NT2/D1 (cell line): ENCODE results near the gene INSYN2A.

Experiments used
- DNase-seq: peaks from one replicate; pipeline ENCODE4 v3.0.0-alpha.2; 2011; ENCODE audit warnings: low read depth, low spot score
- H3K27me3 ChIP-seq: 2 replicates; pipeline ENCODE4 v1.6.0; 2011; ENCODE audit warnings: mild to moderate bottlenecking; ENCODE audit not compliant: insufficient read length, insufficient read depth
- H3K36me3 ChIP-seq: 2 replicates; pipeline ENCODE4 v1.6.1; 2011; ENCODE audit warnings: mild to moderate bottlenecking, low read length, mixed read lengths; ENCODE audit not compliant: insufficient read depth, insufficient read length
- H3K4me1 ChIP-seq: 2 replicates; pipeline ENCODE4 v1.5.1; 2011; ENCODE audit not compliant: insufficient read depth, insufficient read length
- H3K4me3 ChIP-seq: 2 replicates; pipeline ENCODE4 v1.5.1; 2011; ENCODE audit warnings: low read depth; ENCODE audit not compliant: insufficient read length
- H3K9ac ChIP-seq: 2 replicates; pipeline ENCODE4 v1.6.0; 2011; ENCODE audit warnings: low read depth; ENCODE audit not compliant: insufficient read length
- H3K9me3 ChIP-seq: 2 replicates; pipeline ENCODE4 v1.5.1; 2011; ENCODE audit warnings: mild to moderate bottlenecking, low read length; ENCODE audit not compliant: insufficient read depth
- SUZ12 ChIP-seq: IDR thresholded peaks from 2 replicates; pipeline ENCODE4 v1.6.1; 2011; ENCODE audit not compliant: insufficient read length, insufficient read depth; ENCODE audit errors: extremely low read depth
- YY1 ChIP-seq: IDR thresholded peaks from 2 replicates; pipeline ENCODE4 v1.6.1; 2011; ENCODE audit not compliant: insufficient read length, insufficient read depth
- ZNF274 ChIP-seq: IDR thresholded peaks from 2 replicates; pipeline ENCODE4 v1.6.1; 2011; ENCODE audit warnings: mild to moderate bottlenecking, low read depth, low read length

Gene INSYN2A

GRCh38 chr10:127196282-127197153 lies at the start of gene INSYN2A:
TSS of gene INSYN2A (minus strand) at chr10:127196591. CDS start at chr10:127176395, 20,196 bp downstream.
- H3K9me3 ChIP-seq: no peaks in the 10 kb centered on the region
- DNase-seq: no peak
- H3K9ac ChIP-seq: peak within 1 kb of the TSS; percentile 70
- TF ChIP-seq SUZ12 (no peak), YY1 (no peak), ZNF274 (no peak)
- H3K4me1 ChIP-seq: peaks cover 2% of the 10 kb centered on the region
- H3K27me3 ChIP-seq: peaks cover 30% of the 10 kb centered on the region
- H3K4me3 ChIP-seq: peak within 1 kb of the TSS; percentile 54
- H3K36me3 ChIP-seq: no peaks in the 10 kb centered on the region

- H3K9me3 ChIP-seq: no peaks in the 10 kb centered on the region
- H3K27me3 ChIP-seq: no peaks in the 10 kb centered on the region
- H3K4me3 ChIP-seq: no peak overlapping the region
- no peak for TF ChIP-seq YY1
- no peak for TF ChIP-seq SUZ12
- TF ChIP-seq ZNF274: no peak
- no peaks in the 10 kb centered on the region for H3K4me1 ChIP-seq
- H3K36me3 ChIP-seq: no peaks in the 10 kb centered on the region
- DNase-seq: no peak
- no peak overlapping the region for H3K9ac ChIP-seq
Observed at GRCh38 chr10:127245456-127245855, 49.1 kb upstream of the INSYN2A start.

- Histone ChIP-seq H3K9me3 (no peaks in the 10 kb centered on the region), H3K4me1 (no peaks in the 10 kb centered on the region), H3K9ac (no peak overlapping the region), H3K4me3 (no peak overlapping the region), H3K27me3 (no peaks in the 10 kb centered on the region), H3K36me3 (no peaks in the 10 kb centered on the region)
- DNase-seq: peak; percentile 38
- no peak for TF ChIP-seq SUZ12
- TF ChIP-seq ZNF274: no peak
- TF ChIP-seq YY1: no peak
Observed at GRCh38 chr10:127243490-127244272, 47.3 kb upstream of the INSYN2A start.

GRCh38 chr10:127242914-127243313 lies 46.5 kb upstream of the INSYN2A start:
- Histone ChIP-seq H3K9ac (no peak overlapping the region), H3K27me3 (no peaks in the 10 kb centered on the region), H3K4me3 (no peak overlapping the region), H3K4me1 (no peaks in the 10 kb centered on the region), H3K9me3 (no peaks in the 10 kb centered on the region), H3K36me3 (no peaks in the 10 kb centered on the region)
- DNase-seq: no peak
- TF ChIP-seq ZNF274 (no peak), SUZ12 (no peak), YY1 (no peak)

- Histone ChIP-seq H3K9ac (no peak overlapping the region), H3K27me3 (no peaks in the 10 kb centered on the region), H3K4me1 (no peaks in the 10 kb centered on the region), H3K9me3 (no peaks in the 10 kb centered on the region), H3K4me3 (no peak overlapping the region), H3K36me3 (no peaks in the 10 kb centered on the region)
- no peak for TF ChIP-seq YY1
- no peak for TF ChIP-seq SUZ12
- TF ChIP-seq ZNF274: no peak
- no peak for DNase-seq
Observed at GRCh38 chr10:127236266-127236665, 39.9 kb upstream of the INSYN2A start.

GRCh38 chr10:127234306-127234800 lies 38.0 kb upstream of the INSYN2A start:
- Histone ChIP-seq H3K27me3 (no peaks in the 10 kb centered on the region), H3K4me1 (no peaks in the 10 kb centered on the region), H3K9ac (no peak overlapping the region), H3K4me3 (no peak overlapping the region), H3K9me3 (no peaks in the 10 kb centered on the region), H3K36me3 (no peaks in the 10 kb centered on the region)
- no peak for TF ChIP-seq YY1
- TF ChIP-seq SUZ12: no peak
- no peak for TF ChIP-seq ZNF274
- DNase-seq: no peak

- DNase-seq: no peak
- Histone ChIP-seq H3K9me3 (no peaks in the 10 kb centered on the region), H3K9ac (no peak overlapping the region), H3K36me3 (peaks cover 2% of the 10 kb centered on the region), H3K4me3 (no peak overlapping the region), H3K4me1 (no peaks in the 10 kb centered on the region), H3K27me3 (no peaks in the 10 kb centered on the region)
- TF ChIP-seq ZNF274: no peak
- TF ChIP-seq YY1: no peak
- TF ChIP-seq SUZ12: no peak
Observed at GRCh38 chr10:127228195-127228787, 31.9 kb upstream of the INSYN2A start.
